HG03442 (cell line): Measurements from ENCODE around the gene CRTAC1.

Experiments used
- ATAC-seq: cut with Tn5 transposase; IDR thresholded peaks from one replicate; pipeline ENCODE4 v1.9.1; 2021; ENCODE audit warnings: mild to moderate bottlenecking, moderate library complexity; ENCODE audit not compliant: unreplicated experiment

Gene CRTAC1

DNA sequence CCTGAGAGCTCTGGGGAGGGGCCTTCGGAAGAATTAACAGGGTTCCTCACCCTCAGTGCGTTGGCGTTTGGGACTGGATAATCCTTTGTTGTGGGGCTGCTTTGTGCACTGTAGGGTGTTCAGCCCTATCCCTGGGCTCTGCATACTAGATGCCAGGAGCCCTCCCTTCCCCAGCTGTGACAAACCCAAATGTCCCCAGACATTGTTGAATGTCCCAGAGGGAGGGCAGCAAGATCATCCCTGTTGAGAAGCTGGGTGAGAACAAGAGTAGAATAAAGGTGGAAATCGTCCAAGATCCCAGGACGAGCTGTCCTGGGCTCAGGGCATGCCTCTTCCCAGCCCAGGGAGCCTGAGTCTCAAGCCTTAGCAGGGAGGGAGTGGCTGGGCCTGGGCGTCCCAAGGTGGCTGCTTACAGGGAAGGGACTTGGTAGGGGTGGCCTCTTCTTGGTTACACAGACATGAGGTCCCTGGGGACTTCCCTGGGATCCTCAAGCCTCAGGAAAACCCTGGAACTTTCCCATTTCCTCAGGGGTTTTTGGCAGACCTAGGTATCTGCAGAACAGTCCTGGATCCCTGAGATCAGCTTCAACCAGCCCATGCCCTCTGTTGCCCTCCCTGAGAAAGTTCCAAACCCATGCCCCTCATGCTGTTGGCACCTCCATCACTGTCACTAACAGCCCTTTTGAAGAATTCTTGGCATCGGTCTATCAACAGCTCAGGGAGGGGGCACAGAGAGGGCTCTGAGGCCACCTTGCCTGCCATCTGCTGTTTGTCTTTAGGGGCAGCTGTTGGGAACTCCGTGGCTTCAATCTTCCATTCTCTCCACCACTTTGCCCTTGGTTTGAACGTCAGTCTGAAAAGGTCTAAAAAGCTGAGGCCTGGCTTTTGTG is 127.0 kb downstream of the CRTAC1 start:
- ATAC-seq, result no peak

DNA sequence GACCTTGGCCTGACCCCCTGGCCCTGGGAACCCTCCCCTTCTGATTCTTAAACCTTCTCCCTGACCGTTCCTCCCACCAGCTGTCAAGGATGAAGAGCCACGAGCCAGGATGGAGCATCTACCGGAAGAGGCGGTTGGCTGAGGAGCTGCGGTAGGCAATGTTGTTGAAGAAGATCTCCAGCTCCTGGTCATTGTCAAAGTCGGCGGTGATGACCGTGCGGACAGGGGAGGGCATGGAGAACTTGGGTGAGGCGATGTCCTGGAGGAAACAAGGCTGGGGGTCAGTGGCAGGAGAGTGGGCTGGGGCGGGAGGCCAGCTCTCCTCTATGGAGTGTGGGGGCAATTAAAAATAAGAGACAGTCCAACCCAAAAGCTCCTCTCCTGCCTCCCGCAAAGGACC is 129.0 kb downstream of the CRTAC1 start:
- ATAC-seq, result no peak

DNA sequence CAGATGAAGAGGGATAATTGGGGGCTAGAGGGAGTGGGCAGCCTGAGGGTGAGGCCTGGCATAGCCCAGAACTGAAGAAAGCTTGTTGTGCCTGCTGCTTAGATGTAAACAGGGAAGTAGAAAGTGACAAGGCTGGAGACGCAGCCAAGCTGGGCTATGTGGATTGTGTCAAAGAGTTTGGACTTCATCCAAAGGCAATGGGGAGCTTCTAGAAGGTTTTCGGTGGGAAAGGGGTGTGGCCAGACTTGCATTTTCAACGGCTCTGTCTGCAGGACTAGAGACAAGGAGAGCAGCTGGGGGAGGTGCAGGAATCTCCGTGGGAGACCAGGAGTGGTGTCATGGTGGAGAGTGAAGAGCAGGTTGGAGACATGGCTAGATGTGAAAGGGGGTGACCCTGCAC is 132.0 kb downstream of the CRTAC1 start:
- ATAC-seq, result no peak

DNA sequence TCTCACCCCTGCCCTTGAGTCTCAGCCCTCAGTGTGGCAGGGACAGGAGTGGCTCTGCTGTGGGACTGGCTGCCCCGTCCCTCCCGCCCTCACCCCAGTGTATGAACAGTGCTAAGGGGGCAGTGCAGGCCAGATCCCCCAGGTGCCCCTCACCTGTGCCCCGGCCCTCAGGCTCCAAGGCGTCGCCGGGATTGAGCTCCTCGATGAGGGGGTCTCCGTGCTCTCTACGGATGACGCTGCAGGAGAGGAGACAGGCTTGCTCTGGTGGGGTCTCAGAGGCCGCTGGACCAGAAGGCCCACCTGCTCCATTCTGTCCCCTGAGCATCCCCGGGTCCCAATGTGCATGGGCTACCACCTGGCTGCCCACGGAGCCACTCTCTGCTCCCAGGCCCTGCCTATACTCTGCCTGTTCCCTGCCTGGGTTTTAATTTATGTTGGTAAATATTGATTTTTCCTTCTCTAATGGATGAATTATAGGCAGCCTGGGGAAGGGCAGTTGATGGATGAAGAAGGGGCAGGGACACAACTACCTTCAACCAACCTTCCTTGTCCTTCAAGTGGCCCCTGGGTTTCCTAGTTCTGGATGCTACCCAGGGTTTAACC is 133.6 kb downstream of the CRTAC1 start:
- ATAC-seq, result no peak

- ATAC-seq, result no peak
Measured at GRCh38 chr10:97895915-97896314, 134.5 kb downstream of the CRTAC1 start.

DNA sequence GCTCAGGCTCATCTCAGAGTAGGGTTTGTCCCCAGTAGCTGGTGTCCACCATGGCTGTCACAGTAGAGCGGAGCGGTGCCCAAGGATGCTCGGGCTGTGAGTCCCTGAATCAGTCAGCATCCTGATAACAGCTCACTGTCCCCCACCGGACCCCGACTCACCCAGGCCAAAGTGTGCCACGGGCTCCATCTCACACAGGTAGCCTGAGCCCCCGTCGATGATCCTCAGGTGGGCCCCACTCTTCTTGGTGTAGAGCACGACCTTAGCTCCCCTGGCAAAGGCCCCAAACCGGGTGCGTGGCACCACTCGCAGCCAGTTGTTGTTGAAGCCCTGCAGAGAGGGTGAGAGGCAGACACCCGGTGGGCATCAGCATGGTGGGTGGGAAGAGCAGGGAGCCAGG is 135.3 kb downstream of the CRTAC1 start:
- ATAC-seq, result no peak

DNA sequence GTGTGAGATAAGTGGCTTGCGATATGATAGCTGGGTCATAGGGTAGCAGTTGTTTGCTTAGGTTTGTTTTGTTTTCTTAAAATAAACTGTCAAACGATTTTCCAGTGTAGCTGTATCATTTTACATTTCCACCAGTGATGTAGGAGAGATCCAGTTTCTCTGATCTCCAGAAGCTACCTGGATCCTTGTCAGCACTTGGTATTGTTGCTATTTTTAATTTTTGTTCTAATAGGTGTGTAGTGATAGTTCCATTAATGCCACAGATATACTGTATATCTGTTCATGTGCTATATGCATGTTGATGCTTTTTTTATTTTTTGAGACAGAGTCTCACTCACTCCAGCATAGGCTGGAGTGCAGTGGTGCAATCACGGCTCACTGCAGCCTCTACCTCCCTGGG is 136.3 kb downstream of the CRTAC1 start:
- ATAC-seq, result no peak

DNA sequence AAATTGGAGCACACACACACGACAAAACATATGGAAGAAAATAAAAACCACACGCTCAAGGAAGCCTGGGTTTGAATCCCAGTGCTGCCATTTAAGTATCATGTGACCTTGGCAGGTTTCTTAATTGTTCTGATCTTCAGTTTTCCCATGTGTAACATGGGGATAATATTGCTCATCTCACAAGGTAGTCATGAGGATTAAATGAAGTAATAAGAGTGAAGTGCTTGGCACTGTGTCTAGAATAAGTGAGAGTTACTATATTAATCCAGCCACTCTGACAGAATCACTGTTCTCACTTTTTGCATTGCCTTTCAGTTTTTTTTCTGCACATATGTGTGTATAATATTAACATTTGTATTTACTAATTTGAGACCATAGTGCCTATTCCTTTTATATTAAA is 137.5 kb downstream of the CRTAC1 start:
- ATAC-seq, result no peak

DNA sequence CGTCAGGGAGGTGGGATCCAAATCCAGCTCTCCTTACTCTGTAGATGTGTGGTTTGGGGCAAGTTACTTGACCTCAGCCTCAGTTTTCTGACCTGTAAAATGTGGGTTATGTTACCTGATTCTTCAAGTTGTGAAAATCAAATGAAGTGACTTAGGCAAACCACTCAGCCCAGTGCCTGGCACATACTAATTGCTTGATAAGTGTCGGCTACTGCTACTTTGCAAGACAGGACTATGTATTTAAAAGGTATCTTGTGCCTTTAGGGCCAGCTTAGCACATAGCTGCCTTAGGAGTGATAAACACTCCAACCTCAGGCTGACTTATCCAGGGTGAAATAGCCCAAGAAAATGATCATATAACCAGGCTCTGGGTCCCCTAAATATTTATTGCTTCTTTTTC is 137.9 kb downstream of the CRTAC1 start:
- ATAC-seq, result no peak

DNA sequence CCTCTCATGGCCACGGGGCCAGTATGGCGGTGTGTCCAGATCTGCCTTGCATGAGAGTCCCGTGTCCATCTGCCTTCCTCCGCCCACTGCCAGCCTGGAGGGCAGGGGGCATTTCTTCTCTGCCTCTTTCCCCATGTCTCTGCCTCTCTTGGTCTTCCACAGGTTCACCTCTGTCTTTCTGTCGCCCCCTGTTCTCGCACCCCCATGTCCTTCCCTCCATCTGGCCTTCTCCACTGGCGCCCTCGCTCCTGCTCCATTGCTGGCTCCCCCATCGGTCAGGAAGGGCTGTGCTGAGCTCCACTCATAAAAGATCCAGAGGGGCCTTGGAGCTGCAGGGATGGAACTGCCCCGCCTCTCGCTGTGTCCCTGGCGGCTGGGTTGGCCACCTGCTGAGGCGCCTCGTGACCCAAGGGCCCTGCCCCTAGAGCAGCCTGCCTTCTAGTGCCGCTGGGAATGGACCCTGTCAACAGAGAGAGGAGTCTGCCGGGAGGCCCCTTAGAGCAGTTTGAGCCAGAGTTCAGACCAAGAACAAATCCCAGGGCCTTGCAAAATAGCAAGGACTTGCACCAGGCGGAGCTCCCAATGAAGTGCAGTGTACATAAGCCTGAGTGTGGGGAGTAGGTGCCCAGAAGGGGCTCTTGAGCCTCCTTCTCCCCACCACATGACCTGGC is 138.8 kb downstream of the CRTAC1 start:
- ATAC-seq, result no peak

GRCh38 chr10:97889461-97890265 is 140.8 kb downstream of the CRTAC1 start:
- no peak for ATAC-seq

DNA sequence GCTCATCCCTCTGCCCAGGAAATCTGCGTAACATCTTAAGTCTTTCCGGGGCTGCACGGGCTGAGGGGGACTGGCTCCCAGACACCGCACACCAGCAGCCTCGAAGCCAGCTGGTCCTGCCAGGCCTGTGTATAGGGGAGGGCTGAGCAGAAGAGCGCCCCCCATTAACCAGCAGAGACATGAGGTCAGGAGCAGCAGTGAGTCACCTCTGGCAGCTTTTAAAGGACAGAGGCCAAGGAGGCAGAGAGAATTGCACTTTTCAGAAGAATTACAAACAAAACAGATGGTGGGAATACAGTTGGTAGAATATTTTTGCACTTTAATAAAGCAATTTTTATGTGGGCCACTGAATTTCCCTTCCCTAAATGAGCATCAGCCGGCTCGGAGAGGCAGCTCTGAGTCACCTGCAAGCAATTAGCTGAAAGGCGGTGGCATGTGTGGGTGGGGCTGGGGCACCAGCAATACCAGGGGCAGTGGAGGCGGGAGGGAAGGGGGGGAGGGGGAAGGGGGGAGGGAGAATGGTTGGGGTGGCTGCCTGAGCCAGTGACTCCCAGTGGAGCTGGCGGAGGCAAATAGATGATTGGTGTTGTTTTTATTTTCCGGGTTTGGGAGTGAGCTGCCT is 141.7 kb downstream of the CRTAC1 start:
- ATAC-seq, result no peak

- ATAC-seq, result no peak
Measured at GRCh38 chr10:97888134-97888533, 142.3 kb downstream of the CRTAC1 start.

GRCh38 chr10:97887399-97887798 is 143.0 kb downstream of the CRTAC1 start:
- no peak for ATAC-seq

DNA sequence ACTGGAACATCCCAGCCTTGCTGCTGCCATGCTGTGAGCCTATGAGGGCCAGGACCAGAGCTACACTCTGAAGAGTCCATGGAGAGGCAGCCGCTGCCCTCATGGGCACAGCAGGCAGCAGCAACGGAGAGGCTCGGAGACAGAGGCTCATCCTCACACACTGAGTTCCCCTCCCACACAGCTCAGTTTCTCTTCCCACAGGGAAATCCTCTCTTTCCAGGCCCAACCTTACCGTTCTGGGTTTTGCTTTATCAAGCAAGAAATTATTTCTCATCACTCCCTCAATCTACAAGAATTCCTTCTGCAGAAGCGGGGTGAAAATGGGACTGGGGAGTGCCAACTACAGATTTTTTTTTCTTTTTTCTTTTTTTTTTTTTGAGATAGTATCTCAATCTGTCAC is 144.1 kb downstream of the CRTAC1 start:
- ATAC-seq, result no peak

- ATAC-seq, result peak; percentile 9
Measured at GRCh38 chr10:97883092-97883485, 147.3 kb downstream of the CRTAC1 start.

GRCh38 chr10:97882142-97883091 is 148.0 kb downstream of the CRTAC1 start:
- peak; percentile 52 for ATAC-seq

GRCh38 chr10:97880109-97880508 is 150.3 kb downstream of the CRTAC1 start:
- no peak for ATAC-seq

DNA sequence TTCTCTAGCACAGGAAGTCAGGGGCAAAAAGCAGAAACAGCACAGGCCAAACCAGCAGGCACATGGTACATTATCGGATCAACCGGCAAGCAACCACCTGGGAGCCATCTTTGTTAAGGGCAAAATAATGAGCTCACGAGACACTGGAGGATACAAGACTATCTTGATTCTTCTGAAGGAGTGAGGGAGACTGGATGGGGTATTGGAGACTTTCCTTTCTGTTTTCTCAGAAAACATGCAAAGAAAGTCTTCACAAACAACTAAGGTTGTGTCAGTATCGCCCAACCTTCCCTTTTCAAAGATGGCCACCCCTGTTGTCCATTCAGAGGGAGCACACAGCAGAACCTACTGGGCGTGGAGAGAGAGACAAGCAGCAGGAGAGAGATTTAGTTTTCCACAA is 151.2 kb downstream of the CRTAC1 start:
- ATAC-seq, result no peak

GRCh38 chr10:97876402-97876801 is 154.0 kb downstream of the CRTAC1 start:
- no peak for ATAC-seq
